Inferior parietal cortex (tissue), 1 donor: ENCODE results near the gene KIAA1671.

Experiments
- DNase-seq: peaks from one replicate; pipeline ENCODE4 v3.0.0-alpha.2; 2016; ENCODE audit errors: extremely low spot score

The KIAA1671 gene

GRCh38 chr22:25146307-25146706, 193.8 kb downstream of the KIAA1671 start:
- DNase-seq, result no peak

DNA sequence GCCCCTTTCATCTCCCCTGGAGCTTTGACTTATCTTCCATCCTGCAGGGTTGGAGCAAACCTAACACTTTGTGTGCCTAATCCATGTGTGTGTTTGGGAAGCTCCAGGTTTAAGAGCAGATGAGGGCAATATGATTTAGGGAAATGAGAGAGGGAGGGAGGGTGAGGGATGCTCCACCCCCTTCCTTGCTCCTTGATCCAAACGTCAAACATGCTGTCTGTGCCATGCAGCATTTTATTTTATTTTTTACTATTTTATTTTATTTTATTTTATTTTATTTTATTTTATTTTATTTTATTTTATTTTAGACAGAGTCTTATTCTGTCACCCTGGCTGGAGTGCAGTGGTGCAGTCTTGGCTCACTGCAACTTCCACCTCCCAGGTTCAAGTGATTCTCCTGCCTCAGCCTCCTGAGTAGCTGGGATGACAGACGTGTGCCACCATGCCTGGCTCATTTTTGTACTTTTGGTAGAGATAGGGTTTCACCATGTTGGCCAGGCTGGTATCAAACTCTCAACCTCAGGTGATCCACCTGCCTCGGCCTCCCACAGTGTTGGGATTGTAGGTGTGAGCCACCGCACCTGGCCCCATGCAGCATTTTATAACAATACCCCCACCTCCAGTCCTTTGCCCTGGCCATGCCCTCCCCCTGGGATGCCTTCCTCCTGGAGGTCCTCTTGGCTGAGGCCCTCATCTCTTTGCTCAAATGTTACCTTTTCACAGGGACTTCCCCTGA, 194.6 kb downstream of the KIAA1671 start:
- DNase-seq, result no peak

- DNase-seq, result no peak
Observed at GRCh38 chr22:25147642-25147928, 195.1 kb downstream of the KIAA1671 start.

DNA sequence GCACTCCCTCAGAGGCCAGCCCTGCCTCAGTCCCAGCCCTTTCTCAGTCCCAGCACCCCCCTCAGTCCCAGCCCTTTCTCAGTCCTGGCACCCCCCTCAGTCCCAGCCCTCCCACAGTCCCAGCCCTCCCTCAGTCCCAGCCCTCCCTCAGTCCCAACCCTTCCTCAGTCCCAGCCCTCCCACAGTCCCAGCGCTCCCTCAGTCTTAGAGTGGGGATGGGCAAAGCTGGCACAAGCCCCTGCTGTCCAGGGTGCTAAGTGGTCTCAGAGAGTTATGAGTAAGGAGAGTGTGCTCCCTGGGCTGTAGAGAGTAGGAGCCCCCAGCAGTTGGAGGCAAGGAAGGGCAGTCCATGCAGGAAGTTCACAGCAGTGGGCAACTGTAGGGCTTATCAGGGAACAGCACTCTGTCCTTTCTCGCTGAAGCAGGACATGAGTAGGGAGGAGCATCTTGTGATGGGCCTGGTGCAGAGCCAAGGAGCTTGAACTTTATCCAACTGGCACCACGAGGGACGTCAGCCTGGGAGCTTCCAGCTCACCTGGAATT, 195.7 kb downstream of the KIAA1671 start:
- DNase-seq, result no peak

DNA sequence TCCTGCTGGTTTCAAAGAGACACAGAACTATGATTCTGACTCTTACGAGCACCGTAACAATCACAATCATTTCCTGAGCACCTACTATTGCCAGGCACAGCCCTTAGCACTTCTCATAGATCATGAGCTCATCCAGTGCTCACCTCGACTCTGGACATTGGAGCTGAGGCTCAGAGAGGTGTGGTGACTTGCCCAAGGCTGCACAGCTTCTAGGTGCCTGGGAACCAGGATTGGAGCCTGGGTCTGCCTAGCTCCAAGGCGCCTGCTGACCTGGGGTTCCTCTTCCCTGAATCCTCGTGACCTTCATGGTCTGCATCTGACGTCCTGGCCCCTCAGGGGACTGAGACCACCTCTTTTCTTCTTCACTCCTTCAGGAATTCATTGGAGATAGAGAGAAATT, 196.5 kb downstream of the KIAA1671 start:
- DNase-seq, result no peak

- DNase-seq, result no peak
Observed at GRCh38 chr22:25153961-25154666, 201.6 kb downstream of the KIAA1671 start.

DNA sequence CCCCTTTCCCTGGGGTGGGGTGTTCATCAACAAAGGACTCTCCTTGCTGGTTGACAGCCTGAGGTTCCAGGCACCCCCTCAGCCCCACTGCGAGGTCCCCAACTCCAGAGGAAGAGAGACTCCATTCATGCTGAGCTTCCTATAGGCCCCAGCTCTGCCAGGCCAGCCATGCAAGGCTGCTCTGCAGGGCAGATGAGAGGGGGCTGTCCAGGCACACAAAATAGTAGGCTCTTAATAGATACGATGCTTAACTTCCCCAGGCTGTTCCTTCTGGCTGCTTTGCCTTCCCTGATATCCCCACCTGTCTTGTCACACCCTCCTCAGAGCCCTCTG, 202.1 kb downstream of the KIAA1671 start:
- DNase-seq, result no peak

GRCh38 chr22:25156736-25157135, 204.2 kb downstream of the KIAA1671 start:
- DNase-seq, result no peak

- DNase-seq, result no peak
Observed at GRCh38 chr22:25159028-25159427, 206.5 kb downstream of the KIAA1671 start.

DNA sequence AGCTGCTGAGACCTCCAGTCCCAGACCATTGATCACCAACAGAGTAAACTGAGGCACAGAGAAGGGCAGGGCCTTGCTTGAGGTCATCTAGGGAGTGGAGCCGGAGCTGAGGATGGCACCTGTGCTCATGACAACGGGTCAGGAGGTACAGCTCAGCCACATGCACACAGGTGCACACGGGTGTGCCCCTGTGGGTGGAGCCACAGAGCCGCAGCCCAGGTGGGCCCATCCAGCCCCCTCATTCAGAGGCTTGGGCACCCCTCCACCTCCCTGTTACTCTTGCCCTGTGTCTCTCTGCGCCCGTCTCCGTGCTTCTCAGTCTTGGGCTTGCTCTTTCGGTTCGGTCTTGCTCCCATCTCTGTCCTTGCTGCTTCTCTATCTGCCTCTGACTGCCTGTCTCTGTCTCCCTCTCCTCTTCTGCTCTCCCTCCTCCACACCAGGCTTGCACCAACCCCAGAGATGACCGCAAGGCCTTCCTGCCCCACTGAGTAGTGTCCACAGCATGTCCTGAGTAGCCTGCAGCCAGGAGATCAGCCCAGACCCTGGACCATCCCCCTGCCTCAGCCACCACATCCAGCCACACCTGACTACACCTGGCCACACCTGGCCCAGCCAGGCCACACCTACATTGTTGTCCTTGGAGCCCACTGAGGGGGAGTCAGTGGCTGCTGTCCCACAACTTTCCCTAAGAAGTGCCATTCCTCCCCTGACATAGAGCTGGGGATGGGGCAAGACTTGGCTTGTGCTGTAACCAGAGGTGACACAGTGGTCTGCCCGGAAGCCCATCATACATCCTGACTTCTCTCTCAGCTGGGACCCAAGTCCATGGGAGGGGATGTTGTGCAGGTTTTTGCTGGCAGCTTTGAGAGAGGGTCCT, 207.8 kb downstream of the KIAA1671 start:
- no peak for DNase-seq

GRCh38 chr22:25161017-25161915, 208.8 kb downstream of the KIAA1671 start:
- DNase-seq, result no peak

- no peak for DNase-seq
Observed at GRCh38 chr22:25161916-25162530, 209.5 kb downstream of the KIAA1671 start.

DNA sequence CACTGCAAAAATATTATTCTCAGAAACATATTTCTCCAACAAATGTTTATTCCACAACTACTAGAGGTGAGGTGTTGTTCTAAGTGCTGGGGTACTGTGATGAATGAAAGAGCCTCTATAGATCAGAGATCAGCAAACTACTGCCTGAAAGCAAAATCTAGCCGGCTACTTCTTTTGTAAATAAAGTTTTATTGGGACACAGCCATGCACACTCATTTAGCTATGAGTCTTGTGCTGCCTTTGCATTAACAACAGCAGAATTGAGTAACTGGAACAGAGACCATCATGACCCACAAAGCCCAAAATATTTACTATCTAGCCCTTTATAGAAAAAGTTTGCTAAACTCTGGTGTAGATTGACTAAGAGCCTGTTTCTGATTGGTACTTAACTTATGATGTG, 210.0 kb downstream of the KIAA1671 start:
- no peak for DNase-seq

- DNase-seq, result no peak
Observed at GRCh38 chr22:25165785-25166184, 213.3 kb downstream of the KIAA1671 start.

DNA sequence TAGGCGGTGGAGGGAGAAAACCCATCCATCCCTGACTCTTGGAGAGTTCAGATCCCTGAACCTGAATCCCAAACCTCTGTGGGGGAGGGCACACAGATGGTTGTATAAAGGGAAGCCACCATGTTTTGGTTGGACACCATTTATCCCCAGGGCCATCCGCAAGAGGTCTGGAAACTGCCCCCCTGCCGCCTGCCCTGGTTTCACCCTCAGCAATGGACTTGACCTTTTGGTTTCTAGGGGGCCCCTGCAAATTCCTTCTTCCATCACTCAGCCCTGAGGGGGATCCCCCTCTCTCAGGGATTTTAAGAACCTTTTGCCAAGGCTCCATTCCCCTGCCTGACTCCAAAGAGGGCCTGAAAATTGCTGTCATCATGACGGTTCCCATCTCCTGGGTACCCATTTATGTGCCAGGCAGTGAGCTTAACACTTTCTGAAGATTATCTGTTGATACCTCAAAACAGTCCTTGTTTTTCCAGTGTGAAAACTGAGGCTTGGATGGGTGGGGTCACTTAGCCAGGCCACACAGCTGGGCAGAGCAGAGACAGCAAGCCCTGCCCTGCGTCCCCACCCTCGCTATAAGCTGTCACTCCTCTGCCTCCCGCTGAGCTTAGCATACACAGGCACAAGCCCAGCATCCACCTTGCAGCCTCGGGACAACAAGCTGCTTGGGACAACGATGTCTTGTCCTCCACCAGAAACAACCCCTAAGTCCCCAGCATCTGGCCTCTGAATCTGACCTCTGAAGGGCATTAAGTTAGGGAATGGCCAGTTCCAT, 213.9 kb downstream of the KIAA1671 start:
- no peak for DNase-seq

- DNase-seq, result no peak
Observed at GRCh38 chr22:25167082-25167481, 214.6 kb downstream of the KIAA1671 start.

DNA sequence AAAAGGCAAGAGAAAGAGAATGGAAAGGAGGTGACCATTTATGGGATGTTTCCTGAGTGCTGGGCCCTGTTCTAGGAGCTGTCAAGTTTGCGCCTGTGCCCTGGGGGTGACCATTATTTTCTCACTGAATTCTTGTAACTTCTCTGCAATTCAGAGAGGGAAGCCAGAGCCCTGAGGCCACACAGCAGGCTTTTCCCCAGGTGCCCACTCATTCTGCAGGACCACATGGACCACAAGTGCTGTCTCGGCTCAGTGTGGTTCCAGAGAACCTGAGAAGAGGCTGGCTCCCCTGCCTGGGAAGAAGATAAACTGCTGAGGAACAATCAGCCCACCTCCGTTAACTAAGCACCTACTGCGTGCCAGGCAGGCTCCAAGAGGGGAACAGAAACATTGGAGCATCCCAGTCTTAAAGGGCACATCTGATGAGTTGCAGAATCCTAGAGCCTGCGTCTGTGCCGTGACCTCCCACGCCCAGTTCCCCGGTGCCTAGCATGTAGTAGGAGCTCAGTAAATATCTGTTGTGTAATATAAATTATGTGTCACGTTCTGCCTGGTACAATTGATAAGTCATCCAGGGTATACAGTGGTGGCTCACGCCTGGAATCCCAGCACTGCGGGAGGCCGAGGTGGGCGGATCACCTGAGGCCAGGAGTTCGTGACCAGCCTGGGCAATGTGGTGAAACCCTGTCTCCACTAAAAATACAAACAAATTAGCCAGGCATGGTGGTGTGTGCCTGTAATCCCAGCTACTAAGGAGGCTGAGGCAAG, 215.5 kb downstream of the KIAA1671 start:
- DNase-seq, result no peak

DNA sequence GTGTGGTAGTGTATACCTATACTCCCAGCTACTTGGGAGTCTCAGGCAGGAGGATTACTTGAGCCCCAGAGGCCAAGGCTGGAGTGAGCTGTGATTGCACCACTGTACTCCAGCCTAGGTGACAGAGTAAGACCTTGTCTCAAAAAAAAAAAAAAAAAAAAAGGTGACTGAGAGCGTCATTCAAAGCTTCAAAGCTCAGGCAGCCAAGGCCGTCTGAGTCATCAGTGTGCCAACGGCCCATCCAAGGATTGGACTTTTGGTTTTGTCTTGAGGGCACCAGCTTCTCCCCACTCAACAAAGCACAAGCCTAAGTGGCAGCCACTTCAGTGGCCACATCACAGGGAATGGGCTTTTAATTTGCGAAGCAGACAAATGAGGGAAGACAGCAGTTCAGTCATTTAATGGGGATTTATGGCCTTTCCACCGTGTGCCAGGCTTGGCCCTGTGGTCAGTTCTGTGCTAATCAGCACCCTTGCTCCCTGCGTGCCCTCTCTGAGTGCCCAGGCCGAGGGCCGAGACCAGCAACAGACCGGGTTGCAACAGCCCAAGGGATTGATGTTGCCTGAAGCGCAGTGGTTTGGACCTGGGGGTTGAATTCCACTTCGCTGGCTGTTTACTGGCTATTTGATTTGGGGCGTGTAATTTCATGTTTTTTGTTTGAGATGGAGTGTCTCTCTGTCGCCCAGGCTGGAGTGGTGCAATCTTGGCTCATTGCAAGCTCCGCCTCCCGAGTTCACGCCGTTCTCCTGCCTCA, 216.9 kb downstream of the KIAA1671 start:
- no peak for DNase-seq
